Thoracic aorta (tissue), 2 donors: ENCODE results near the gene SLC6A6. TPM values are rescaled to one million over a fixed set of nuclear protein-coding genes. Genes with fewer than 3 reads are reported as not detected.

Experiments used
- ATAC-seq: fragments of 150-250 bp; one replicate; pipeline ENCODE4 v1.8.0; 2017; ENCODE audit warnings: low read depth; ENCODE audit not compliant: insufficient number of reproducible peaks, low FRiP score
- DNase-seq: peaks from one replicate; pipeline ENCODE4 v3.0.0-alpha.2; 2020; ENCODE audit warnings: low spot score
- H3K27ac ChIP-seq, 2 donors: fragments of 200-600 bp; sonication (generic); 1 replicate in 1 of 2; 2 replicates in 1 of 2; pipeline ENCODE4 v1.5.1; 2016; ENCODE audit warnings: mild to moderate bottlenecking in 2 of 2, moderate library complexity in 2 of 2
- H3K27me3 ChIP-seq: fragments of 200-600 bp; sonication (generic); replicated peaks from 2 replicates; pipeline ENCODE4 v1.6.0; 2016; ENCODE audit warnings: mild to moderate bottlenecking; ENCODE audit not compliant: insufficient read depth
- H3K36me3 ChIP-seq: fragments of 200-600 bp; sonication (generic); one replicate; pipeline ENCODE4 v1.5.1; 2016
- H3K4me1 ChIP-seq, 2 donors: fragments of 200-600 bp; sonication (generic); 1 replicate in 1 of 2; 2 replicates in 1 of 2; pipeline versions ENCODE4 v1.5.1 to v1.6.0; 2016; ENCODE audit warnings: low read depth in 2 of 2, mild to moderate bottlenecking in 1 of 2; ENCODE audit not compliant: control insufficient read depth in 1 of 2
- H3K4me3 ChIP-seq: fragments of 200-600 bp; sonication (generic); 2 replicates; pipeline ENCODE4 v1.5.1; 2016; ENCODE audit warnings: mild to moderate bottlenecking
- H3K9me3 ChIP-seq: fragments of 200-600 bp; sonication (generic); 2 replicates; pipeline ENCODE4 v1.5.1; 2016
- total RNA-seq, 2 donors: library from RNA; depleted of rRNA; stranded (reverse); fragments of >200 nt; gene quantifications; one replicate each; pipeline versions ENCODE4 v1.1.0 to v1.2.3, GENCODE V29; 2016
- TF ChIP-seq, protein P1 (sequence below): fragments of 200-600 bp; sonication (generic); IDR thresholded peaks from one replicate; pipeline ENCODE4 v1.5.1; 2019; ENCODE audit warnings: antibody characterized with exemption

SLC6A6 gene
- total RNA-seq, 2 donors from 2014 or later = 33.5 to 45.5 TPM

DNA sequence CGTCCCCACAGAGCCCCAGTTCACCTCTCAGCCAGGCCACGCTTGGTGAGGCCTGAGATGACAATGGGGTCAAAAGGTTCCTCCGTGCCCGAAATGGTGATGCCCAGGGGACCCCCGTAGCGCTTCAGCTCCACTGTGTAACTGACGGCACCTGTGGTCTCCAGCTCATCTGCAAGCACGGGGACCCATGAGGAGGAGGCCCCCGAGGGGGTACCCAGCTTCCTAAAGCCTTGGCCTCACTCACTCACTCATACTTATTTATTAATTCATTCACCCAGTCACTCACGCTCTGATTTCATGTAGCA, 107.3 kb downstream of the SLC6A6 start:
- no peaks in the 10 kb centered on the region for H3K36me3 ChIP-seq
- ATAC-seq (no peak), DNase-seq (no peak)
- H3K4me1 ChIP-seq = no peaks in the 10 kb centered on the region
- H3K27me3 ChIP-seq = no peaks in the 10 kb centered on the region
- TF ChIP-seq, protein P1, sequence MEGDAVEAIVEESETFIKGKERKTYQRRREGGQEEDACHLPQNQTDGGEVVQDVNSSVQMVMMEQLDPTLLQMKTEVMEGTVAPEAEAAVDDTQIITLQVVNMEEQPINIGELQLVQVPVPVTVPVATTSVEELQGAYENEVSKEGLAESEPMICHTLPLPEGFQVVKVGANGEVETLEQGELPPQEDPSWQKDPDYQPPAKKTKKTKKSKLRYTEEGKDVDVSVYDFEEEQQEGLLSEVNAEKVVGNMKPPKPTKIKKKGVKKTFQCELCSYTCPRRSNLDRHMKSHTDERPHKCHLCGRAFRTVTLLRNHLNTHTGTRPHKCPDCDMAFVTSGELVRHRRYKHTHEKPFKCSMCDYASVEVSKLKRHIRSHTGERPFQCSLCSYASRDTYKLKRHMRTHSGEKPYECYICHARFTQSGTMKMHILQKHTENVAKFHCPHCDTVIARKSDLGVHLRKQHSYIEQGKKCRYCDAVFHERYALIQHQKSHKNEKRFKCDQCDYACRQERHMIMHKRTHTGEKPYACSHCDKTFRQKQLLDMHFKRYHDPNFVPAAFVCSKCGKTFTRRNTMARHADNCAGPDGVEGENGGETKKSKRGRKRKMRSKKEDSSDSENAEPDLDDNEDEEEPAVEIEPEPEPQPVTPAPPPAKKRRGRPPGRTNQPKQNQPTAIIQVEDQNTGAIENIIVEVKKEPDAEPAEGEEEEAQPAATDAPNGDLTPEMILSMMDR = no peak
- H3K9me3 ChIP-seq = no peaks in the 10 kb centered on the region
- no peak overlapping the region for H3K4me3 ChIP-seq
- no peak overlapping the region for H3K27ac ChIP-seq

GRCh38 chr3:14510838-14511622, 108.6 kb downstream of the SLC6A6 start:
- ATAC-seq (no peak), DNase-seq (no peak)
- H3K4me1 ChIP-seq = no peaks in the 10 kb centered on the region
- H3K9me3 ChIP-seq = no peaks in the 10 kb centered on the region
- TF ChIP-seq, protein P1 = no peak
- no peak overlapping the region for H3K27ac ChIP-seq
- no peaks in the 10 kb centered on the region for H3K27me3 ChIP-seq
- H3K4me3 ChIP-seq = no peak overlapping the region
- no peaks in the 10 kb centered on the region for H3K36me3 ChIP-seq

DNA sequence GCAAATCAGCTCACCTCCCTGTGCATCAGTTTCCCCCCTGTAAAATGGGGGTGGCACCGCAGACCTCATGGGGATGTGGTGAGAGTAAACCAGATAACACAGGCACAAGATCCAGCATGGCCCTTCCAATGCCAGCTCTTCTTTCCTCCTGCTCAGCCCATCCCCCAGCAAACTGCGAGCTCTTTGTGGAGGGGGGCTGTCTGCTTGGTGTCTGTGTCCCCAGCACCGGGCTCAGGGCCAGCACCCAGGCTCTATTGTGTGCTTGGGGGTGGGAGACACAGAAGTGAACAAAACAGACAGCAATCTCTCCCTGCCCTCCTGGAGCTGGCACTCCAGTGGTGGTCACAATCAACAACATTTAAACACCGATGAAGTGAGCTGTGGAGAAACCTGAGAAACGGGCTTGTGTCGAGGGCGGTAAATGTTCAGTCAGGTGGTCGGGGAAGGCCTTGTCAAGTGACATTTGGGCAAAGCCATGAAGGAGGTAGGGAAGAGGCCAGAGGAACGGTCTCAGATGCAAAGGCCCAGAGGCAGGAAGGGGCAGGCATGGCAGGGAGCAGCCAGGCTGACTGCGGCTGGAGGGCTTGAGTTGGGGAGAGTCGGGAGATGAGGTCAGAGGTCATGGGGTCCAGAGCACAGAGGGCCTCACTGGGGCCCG, 109.3 kb downstream of the SLC6A6 start:
- Histone ChIP-seq H3K4me1 (no peaks in the 10 kb centered on the region), H3K27ac (no peak overlapping the region), H3K4me3 (no peak overlapping the region), H3K36me3 (no peaks in the 10 kb centered on the region), H3K9me3 (no peaks in the 10 kb centered on the region), H3K27me3 (no peaks in the 10 kb centered on the region)
- DNase-seq = no peak
- ATAC-seq = no peak
- TF ChIP-seq, protein P1 = no peak

- no peak overlapping the region for H3K27ac ChIP-seq
- TF ChIP-seq, protein P1 = no peak
- no peak for DNase-seq
- no peaks in the 10 kb centered on the region for H3K27me3 ChIP-seq
- no peaks in the 10 kb centered on the region for H3K4me1 ChIP-seq
- no peak overlapping the region for H3K4me3 ChIP-seq
- no peaks in the 10 kb centered on the region for H3K36me3 ChIP-seq
- no peaks in the 10 kb centered on the region for H3K9me3 ChIP-seq
- no peak for ATAC-seq
Observed at GRCh38 chr3:14512281-14512941, 110.0 kb downstream of the SLC6A6 start.

DNA sequence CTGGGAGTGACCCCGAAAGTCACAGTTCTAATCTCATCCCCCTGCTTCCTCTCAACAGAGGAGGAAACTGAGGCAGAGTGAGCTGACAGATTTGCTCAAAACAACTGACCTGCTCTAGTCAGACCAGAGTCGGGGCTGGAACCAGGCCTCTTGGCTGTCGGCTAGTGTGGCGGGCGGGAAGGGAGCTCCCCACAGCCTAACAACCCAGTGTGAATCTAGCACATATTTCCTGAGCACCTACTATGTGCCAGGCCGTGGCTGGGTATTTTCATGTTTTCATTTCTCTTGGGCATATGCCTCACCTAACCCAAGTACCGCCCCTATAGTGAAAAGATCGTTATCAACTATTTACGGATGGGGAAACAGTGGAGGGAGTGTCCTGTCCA, 110.5 kb downstream of the SLC6A6 start:
- TF ChIP-seq, protein P1 = no peak

More for the DNA sequence above, 110.5 kb downstream of the SLC6A6 start:
- Histone ChIP-seq H3K9me3 (no peaks in the 10 kb centered on the region), H3K4me1 (no peaks in the 10 kb centered on the region), H3K36me3 (no peaks in the 10 kb centered on the region), H3K27me3 (no peaks in the 10 kb centered on the region), H3K27ac (no peak overlapping the region), H3K4me3 (no peak overlapping the region)
- DNase-seq (no peak), ATAC-seq (no peak)
